GM21367 (cell line): Measurements from ENCODE around the gene CST4.
"Not testable (repeated sequence)": the region's sequence is repeated elsewhere in the genome, so short reads cannot be mapped to it uniquely, and the experiment has no call there.

Experiments used
- ATAC-seq: cut with Tn5 transposase; IDR thresholded peaks from one replicate; pipeline ENCODE4 v1.9.1; 2021; ENCODE audit not compliant: unreplicated experiment

The CST4 gene

GRCh38 chr20:23644164-23644563 is 44.7 kb downstream of the CST4 start:
- ATAC-seq, result no peak

DNA sequence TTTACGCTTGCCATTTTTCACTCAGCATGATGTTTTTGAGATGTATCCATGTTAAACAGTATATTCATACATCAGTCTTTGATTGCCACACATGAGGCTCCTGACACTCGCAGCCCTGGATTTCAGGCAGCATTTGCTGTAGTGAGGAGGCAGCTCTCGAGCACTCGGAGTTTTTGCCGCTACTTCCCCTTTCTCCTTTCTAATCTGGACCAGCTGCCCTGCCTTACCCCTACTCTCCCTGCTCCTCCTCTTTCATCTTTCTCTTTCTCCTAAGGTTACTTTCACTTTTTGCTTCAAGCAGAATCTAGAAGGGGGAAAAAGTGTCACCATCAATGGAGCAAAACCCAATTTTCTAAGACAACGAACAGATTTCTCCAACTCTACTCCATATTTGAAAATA is 45.2 kb downstream of the CST4 start:
- no peak for ATAC-seq

DNA sequence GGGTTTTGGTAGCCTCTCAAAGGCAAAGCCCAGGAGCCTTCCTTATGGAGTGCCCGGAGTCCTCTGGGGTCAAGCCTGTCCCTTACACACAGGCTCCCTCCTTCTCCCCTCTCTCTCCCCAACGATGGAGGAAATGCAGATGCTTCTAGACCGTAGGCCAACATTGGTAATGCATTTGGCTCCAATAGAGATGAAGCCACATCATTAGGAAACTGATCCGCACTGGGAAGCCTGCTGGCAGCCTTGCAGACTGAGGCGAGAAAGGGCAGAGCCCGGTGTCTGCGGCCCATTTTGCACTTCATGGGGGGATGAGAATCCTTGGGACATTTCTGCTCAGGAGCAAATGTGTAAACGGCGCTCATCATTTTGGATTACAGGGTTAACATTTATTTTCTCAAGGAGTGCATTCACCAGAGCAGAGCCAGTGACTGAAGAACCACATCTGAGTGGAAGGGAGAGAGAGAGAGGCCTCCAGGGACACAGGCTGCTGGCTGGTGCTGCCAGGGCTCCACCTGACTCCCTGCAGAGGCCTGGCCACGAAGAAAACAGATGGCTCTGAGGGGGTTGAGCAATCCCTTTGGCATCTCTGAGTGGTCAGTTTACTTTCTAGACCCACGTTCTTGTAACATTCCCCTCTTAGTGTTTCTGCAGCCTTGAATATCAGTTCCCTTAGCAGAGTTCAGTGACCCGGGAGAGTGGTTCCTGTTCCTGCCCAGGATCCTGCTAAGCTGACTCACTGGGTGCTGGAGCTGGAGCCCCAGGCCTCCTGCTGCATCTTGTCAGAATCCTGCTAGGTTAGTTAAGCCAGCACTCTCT is 46.7 kb downstream of the CST4 start:
- no peak for ATAC-seq

DNA sequence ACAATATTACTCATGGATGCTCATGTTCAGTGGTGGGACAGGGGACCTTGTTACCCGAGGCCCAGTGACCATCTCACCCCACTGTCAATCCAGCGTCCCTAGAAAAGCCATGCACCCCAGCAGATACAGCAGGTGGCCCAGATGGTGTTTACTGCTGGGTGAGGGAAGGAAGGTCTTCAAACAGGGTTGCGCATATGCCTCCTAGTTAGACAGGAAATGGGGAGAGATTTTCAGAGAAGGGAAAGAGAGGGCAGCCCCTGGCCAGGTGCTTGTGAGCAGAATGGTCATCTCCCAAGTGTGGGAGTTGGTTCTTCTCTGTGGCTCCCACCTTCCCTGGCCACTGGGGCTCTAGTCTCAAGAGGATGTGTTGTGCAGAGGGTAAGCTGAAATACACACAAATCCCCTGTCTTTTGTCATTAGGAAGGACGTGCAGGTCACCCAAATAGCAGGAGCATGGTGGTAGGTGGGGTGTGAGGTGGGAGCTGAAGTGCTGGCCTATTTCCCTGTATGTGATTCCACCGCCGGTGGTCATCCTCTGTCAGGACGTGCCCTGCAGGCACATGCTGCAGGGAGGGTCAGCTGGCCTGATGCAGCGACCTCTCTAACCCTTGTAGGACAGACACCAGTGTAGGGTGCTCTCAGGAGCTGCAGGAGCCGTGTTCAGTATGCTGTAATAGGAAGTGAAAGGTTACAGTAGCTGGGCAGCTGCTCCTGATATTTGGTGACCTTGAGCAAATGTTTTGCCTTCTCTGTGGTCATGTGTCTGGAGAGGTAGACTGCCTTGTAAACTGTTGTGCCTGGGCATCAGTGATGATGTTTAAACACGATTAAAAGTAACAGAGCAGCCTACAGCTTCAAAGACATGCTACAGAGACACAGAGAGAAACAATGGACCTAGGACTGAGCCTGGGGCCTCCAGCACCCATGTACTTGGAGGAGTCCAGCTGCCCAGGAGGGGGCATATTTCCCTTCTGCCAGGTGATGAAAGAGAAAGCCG is 47.9 kb downstream of the CST4 start:
- ATAC-seq, result no peak

GRCh38 chr20:23640018-23640601 is 48.7 kb downstream of the CST4 start:
- no peak for ATAC-seq

GRCh38 chr20:23639490-23639958 is 49.3 kb downstream of the CST4 start:
- no peak for ATAC-seq

DNA sequence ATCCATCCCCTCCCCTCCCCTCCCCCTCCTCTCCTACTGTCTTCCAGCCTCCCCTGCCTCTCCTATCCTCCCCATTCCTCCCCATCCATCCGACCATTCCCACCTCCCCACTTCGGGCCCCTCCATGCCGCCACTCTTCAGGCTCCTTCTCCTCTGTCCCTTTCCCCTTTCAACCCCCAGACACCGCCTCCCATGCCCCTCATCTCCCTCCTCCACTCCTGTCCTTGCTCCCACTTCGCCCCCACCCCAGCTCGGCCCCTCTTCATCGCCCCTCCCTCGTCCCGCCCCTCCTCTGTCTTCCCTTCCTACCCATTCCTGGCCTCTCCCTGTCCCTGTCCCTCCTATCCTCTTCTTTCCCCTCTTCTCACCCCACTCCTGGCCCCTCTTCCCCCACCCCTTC is 50.5 kb downstream of the CST4 start:
- ATAC-seq, result no peak

DNA sequence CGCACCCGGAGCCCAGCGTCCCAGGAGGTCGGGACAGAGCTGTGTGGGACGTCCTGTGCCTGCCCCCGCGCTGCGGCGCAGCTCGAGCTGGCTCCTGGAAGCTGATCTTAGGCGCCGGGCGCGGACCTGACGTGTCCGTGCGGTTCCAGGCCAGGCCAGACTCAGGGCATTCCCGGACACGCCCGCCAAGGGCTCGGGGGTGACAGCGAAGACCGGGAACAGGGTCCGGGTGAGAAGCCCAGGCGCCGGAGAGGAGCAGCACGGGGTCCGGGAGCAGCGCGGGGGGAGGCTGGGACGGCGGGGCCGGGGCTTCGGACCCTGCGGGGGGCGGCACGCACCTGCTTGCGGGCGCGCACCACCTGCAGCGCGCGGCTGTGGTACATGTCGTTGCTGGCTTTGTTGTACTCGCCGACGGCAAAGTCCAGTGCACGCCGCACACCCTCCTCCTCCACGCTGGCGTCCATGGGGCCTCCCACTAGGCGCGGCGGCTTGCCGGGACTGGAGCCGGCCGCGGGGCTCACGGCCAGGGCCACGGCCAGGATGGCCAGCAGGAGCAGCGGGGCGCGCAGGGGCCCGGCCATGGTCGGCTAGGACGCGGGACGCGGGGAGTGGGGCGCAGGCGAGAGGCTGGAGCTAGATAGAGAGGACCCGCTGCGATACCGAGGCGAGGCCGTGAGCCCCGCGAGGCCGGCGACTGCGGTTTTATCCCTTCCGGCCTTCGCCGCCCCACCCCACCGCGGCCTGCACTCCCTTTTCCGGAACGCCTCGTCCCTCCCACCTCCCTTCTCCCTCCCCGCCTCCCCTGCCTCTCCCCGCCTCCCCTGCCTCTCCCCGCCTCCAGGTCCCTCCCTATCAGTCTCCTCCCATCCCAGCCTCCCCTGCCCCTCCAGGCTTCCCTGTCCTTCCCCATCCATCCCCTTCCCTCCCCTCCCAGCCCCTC is 51.3 kb downstream of the CST4 start, which contains the start of gene CST3:
Gene CST3, minus strand, starts transcription at position 674 of the 940 bp plus-strand sequence. Its CDS starts 93 bp downstream, at position 581.
- peak; percentile 55 for ATAC-seq

DNA sequence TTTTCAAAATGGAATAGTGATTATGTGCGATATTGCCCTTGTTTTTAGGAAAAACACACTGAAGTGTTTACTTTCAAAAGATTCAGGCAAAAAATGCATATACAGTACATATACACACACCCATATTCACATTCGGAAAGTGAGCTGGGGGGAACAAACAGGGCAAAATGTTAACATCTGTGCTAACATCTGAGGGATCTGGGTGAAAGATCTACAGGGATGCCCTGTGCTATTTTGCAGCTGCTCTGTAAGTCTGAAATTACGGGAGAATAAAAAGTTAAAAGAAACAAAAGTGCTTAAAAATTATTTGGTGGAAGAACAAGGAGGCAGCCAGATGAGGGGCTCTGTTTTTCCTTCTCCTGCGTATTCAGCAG is 51.9 kb downstream of the CST4 start:
- no peak for ATAC-seq

DNA sequence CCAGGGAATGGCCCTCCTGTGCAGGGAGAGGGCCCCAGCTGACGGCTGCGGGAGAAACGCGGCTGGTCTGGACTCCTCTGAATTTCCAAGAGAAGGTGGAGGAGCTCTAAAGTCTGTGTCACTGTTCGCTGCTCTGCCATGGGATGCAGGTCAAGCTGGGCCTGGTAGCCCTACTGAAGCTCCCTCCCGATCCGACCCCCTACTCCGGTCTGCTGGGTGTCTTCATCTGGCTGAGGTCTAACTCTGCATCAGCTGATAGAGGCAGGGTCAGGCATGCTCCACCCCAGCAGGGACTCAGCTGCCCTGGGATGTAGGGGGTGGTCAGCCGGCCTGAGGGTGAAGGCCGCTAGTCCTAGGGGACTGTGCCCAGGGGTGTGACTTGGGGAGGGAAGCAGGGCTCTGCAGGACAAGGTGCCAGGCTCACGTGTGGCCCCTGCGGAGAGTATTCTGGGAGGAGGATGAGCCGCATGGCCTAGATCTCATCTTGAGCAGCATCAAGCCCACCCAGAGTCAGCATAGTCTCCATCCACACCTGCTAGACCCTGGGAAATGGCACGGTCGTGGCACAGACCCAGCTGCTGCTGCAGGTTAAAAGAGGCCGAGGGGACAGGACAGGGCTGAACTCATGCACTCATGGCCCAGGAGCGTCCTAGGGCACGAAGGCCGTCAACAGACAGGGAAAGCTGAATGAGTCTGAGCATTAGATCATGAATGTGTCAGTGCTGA is 52.5 kb downstream of the CST4 start:
- ATAC-seq, result no peak

DNA sequence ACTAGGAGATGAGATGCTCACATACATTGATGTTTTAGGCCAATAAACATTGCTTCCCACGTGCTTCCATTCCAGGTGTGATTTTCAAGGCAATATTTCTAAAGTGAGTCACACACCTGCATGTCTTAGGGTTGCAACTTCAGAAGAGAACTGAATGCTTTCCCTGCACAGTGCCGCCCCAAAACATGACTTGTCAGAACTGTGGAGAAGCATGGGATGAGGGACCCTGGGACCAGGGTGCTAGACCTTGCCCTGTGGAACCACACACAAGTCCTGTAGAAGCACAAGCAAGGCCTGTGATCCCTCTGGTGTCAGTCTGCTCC is 53.1 kb downstream of the CST4 start:
- ATAC-seq, result not testable (repeated sequence)
